DMS79 treated with DMSO at 0.1 percent for 48 hours (cell line): ENCODE measurements around the gene ICAM5.
"Not testable (repeated sequence)": the region's sequence is repeated elsewhere in the genome, so short reads cannot be mapped to it uniquely, and the experiment has no call there.

ENCODE experiments used
- DNase-seq: peaks from one replicate; lab custom pipeline; 2025; lab: John Stamatoyannopoulos, UW

Gene ICAM5, protein sequence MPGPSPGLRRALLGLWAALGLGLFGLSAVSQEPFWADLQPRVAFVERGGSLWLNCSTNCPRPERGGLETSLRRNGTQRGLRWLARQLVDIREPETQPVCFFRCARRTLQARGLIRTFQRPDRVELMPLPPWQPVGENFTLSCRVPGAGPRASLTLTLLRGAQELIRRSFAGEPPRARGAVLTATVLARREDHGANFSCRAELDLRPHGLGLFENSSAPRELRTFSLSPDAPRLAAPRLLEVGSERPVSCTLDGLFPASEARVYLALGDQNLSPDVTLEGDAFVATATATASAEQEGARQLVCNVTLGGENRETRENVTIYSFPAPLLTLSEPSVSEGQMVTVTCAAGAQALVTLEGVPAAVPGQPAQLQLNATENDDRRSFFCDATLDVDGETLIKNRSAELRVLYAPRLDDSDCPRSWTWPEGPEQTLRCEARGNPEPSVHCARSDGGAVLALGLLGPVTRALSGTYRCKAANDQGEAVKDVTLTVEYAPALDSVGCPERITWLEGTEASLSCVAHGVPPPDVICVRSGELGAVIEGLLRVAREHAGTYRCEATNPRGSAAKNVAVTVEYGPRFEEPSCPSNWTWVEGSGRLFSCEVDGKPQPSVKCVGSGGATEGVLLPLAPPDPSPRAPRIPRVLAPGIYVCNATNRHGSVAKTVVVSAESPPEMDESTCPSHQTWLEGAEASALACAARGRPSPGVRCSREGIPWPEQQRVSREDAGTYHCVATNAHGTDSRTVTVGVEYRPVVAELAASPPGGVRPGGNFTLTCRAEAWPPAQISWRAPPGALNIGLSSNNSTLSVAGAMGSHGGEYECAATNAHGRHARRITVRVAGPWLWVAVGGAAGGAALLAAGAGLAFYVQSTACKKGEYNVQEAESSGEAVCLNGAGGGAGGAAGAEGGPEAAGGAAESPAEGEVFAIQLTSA

DNA sequence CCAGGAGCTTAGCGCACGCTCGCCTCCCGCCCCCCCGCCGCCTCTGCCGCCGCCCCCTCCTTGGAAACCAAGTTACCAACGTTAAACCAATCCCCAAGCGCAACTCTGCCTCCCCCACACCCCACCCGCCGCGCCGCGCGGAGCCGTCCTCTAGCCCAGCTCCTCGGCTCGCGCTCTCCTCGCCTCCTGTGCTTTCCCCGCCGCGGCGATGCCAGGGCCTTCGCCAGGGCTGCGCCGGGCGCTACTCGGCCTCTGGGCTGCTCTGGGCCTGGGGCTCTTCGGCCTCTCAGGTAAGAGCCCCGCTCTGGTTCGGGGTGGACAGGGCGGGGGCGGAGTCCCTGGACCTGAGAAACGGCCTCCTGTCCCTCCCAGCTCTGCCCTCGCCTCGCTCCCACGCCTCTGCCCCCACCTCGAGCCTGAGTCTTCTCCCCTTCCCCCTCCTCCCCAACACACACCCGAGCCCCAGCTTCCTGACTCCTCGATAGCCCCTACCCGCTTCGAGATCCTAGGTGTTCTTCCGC lies at the start of gene ICAM5:
ICAM5 (plus strand) TSS at position 117 of the 521 bp plus-strand sequence; CDS start at position 209, 92 bp downstream.
- peak; percentile 54 for DNase-seq

GRCh38 chr19:10241826-10242449 lies 47.8 kb upstream of the ICAM5 start:
- DNase-seq = not testable (repeated sequence)

- DNase-seq = no peak
These were observed 46.1 kb upstream of the ICAM5 start for GRCh38 chr19:10243606-10244005.

- DNase-seq = no peak
These were observed 44.4 kb upstream of the ICAM5 start for GRCh38 chr19:10245189-10245939.

DNA sequence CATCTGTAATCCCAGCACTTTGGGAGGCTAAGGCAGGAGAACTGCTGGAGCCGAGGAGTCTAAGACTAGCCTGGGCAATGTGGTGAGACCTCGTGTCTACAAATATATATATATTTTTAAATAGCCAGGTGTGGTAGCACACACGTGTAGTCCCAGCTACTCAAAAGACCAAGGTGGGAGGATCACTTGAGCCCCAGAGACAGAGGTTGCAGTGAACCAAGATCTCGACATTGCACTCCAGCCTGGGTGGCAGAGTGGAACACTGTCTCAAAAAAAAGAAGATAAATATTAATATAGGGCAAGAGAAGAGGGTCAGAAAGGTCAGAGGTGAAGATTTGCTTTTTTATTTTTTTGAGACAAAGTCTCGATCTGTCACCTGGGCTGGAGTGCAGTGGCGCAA lies 43.2 kb upstream of the ICAM5 start:
- DNase-seq = no peak

DNA sequence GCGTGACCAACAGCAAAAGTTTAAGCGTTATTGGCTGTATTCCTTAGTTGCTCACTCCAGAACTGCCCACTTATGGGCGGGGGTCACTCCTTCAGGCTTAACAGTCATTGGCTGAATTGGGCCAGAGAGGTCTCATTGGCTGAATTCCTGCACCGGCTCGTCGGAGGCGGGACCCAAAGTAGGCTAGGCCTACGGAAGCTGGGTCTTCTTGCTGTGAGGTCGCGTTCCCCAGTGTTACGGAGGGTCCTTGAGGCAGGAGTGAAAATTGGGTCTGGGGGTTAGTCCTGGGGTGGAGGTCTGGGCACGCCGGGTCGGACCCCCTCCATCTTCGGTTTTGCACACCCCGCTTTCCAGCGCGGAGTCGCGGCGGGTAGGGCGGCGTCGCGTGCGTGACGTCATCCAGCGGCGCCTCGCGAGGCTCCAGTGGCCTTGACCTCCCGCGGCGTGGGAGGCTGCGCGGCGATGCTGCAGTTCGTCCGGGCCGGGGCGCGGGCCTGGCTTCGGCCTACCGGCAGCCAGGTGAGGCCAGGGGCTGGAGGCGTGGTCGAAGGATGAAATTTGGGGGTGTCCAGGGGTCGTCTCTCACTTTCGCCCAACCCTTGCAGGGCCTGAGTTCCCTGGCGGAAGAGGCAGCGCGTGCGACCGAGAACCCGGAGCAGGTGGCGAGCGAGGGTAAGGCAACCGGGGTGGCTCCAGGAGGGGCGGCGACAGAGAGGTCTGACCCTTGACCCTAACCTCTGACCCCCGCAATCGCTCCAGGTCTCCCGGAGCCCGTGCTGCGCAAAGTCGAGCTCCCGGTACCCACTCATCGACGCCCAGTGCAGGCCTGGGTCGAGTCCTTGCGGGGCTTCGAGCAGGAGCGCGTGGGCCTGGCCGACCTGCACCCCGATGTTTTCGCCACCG lies 37.7 kb upstream of the ICAM5 start, which contains the start of gene MRPL4:
MRPL4 (plus strand) TSS at position 423 of the 903 bp plus-strand sequence; CDS start at position 463, 40 bp downstream.
- peak; percentile 99 for DNase-seq

GRCh38 chr19:10252707-10253106 lies 37.0 kb upstream of the ICAM5 start:
- no peak for DNase-seq

DNA sequence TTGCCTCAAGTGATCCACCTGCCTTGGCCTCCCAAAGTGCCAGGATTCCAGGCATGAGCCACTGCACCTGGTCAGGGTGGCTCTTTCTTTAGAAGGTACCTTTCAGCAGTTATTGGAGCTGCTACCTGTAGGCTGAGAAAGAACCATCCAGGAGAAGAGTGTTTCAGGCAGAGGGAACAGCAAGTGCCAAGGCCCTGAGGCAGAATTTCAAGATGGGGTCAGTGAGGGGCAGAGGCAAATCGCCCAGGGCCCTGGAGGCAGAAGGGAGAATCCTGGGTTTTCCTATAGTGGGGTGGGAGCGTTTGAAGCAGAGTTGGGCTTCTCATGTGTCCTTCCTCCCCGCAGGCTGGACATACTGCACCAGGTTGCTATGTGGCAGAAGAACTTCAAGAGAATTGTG lies 35.5 kb upstream of the ICAM5 start:
- DNase-seq = no peak

- no peak for DNase-seq
These were observed 34.4 kb upstream of the ICAM5 start for GRCh38 chr19:10255358-10255757.

- DNase-seq = no peak
These were observed 33.2 kb upstream of the ICAM5 start for GRCh38 chr19:10256551-10256950.

GRCh38 chr19:10256970-10257615 lies 32.7 kb upstream of the ICAM5 start:
- DNase-seq = no peak

- DNase-seq = no peak
These were observed 31.6 kb upstream of the ICAM5 start for GRCh38 chr19:10258080-10258710.

DNA sequence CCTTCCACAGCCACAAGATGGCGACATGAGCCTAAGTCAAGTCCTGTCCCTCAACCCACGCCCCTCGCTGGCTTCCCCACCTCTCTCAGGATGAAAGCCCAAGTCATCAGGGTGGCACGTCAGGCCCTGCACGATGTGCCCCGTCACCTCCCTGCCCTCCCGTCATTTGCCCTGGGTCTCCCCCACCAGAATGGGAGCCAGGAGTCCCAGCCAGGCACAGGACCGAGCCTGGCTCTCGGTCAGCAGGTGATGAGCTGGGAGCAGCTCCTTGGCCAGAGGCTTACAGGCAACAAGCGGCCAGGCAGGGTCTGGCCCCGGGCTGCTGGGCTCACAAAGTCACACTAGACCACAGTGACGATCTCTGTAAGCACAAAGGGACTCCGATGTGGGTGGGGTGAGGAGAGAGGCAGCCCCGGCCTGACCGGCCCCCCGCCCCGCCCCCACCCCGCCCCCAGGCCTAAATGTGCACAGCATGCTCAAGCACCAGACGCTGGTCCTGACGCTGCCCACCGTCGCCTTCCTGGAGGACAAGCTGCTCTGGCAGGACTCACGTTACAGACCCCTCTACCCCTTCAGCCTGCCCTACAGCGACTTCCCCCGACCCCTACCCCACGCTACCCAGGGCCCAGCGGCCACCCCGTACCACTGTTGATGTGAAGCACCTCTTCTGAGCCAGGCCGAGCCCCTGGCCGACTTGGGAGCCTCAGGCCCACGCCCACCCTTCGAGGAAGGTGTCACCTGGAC lies 30.4 kb upstream of the ICAM5 start:
- peak; percentile 72 for DNase-seq

DNA sequence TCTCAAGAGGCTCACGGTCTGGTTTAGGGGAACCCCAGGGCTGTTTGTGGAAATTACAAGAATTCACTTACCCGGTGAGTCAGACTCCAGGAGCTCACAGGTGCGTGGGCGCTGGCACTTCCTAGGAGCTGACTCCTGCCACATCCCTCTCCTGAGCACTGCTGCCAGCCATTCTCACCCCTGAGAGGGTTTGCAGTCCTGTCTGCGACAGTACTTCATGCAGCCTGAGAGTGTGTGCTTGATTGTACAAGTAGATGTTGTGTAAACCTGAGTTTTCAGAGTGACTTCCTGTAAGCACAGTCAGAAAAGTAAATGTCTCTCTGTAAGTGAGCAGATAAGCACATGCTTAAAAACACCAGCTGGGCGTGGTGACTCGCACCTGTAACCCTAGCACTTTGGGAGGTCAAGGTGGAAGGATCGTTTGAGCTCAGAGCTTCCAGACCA lies 29.6 kb upstream of the ICAM5 start:
- no peak for DNase-seq

DNA sequence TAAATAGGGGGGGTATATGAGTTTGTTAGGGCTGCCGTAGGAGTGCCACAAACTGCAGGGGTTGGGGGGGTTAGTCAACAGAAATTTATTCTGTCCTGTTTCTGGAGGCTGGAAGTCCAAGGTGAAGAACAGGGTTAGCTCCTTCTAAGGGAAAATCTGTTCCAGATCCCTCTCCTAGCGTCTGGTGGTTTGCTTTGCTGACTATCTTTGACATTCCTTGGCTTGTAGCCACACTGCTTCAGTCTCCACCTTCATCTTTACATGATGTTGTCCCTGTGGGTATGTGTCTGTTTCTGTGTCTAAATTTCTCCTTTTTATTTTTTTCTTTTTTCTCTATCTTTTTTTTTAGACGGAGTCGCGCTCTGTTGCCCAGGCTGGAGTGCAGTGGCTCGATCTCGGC lies 27.0 kb upstream of the ICAM5 start:
- DNase-seq = no peak

DNA sequence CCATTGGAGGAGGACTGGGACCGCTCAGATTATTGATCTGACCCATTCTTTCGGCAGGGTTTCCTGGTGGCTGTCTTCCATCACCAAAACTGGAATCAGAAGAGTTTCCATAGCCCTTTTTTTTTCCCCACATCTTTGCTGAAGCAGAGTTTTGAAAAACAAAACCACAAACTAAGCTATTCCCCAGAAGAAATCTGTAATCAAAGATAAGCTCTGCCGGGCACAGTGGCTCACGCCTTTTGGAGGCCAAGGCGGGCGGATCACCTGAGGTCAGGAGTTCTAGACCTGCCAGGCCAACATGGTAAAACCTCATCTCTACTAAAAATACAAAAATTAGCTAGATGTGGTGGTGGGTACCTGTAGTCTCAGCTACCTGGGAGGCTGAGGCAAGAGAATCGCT lies 23.0 kb upstream of the ICAM5 start:
- DNase-seq = no peak

DNA sequence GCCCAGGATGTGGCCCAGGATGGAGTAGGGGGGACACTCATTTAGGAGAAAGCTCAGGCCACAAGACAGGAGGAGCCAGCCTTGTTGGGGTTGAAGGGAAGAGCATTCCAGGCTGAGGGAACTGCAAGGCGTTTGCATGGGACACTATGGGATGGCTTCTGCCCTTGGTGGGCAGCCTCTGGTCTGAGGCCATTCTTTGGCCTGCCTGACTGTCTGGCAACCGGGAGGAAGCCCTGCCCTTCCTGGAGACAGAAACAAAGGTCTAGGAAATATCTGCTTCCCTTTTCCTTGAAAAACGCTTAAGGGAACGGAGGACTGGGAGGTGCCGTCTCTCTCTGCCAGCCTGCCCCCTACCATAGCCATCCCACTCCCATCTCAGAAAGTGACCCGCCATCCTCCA lies 21.7 kb upstream of the ICAM5 start:
- DNase-seq = no peak
